GM20000 (cell line): Measurements from ENCODE around the gene TMC1.

Experiments
- DNase-seq: peaks from one replicate; pipeline ENCODE4 v3.0.0; 2012; ENCODE audit warnings: low spot score
- CTCF ChIP-seq: IDR thresholded peaks from 2 replicates; pipeline ENCODE4 v1.5.1; 2012; ENCODE audit warnings: mild to moderate bottlenecking, control low read depth; ENCODE audit errors: extremely low read depth, missing control alignments

TMC1 gene

GRCh38 chr9:72718503-72718902, 197.1 kb downstream of the TMC1 start:
- DNase-seq, result no peak
- peak; percentile 6 for TF ChIP-seq CTCF

DNA sequence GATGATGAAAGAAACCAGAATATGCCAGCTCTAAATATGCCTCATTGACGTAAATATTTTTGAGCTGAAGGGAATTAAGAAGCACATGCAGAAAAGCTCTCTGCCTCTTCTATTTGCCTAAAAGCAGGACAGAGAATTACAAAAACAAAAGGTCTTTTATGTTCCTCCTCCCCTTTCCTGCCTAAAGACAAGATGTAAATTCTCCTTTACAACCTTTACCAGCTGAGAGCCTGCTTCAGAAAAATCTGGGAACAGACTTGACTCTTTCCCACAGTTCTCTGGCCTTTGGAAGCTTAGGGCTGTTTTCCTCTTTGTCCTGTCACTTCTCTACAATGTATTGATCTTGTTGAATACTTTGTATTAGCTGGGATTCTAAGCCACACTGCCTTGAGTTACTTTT, 199.7 kb downstream of the TMC1 start:
- DNase-seq, result no peak
- TF ChIP-seq CTCF, result no peak

DNA sequence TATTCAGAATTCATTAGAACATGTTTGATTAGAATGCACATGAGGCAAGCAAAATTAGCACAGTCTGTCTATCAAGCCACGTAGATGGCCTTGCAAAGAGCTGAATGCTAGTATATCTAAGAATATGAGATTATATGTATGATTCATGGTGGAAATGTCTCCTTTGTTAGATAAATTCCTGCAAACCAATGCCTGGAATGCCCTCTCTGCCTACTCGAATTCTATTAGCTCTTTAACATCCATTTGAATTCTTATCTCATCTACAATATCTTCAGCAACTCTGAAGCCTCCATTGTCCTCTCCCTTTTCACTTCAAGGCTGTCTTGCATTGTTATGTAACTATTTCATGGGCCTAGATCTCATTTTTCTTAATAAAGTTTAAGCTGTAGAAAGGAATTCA, 205.5 kb downstream of the TMC1 start:
- TF ChIP-seq CTCF, result no peak
- no peak for DNase-seq

GRCh38 chr9:72728031-72728770, 206.8 kb downstream of the TMC1 start:
- no peak for DNase-seq
- TF ChIP-seq CTCF, result no peak

DNA sequence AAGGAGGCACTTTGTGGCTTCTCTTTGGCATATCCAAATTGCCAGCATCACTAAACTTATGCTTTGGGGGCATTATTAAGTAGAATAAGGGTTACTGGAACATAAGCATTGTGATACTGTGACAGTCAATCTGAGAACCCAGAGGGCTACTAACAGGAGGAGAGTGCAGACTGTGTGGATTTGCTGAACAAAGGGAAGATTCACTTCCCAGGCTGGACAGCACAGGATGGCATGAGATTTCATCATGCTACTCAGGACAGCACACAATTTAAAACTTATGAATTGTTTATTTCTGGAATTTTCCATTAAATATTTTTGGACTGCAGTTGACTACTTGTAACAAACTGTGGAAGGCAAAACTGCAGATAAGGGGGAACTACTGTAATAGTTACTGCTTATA, 212.5 kb downstream of the TMC1 start:
- TF ChIP-seq CTCF, result no peak
- DNase-seq, result no peak

GRCh38 chr9:72734631-72735030, 213.2 kb downstream of the TMC1 start:
- no peak for TF ChIP-seq CTCF
- no peak for DNase-seq

DNA sequence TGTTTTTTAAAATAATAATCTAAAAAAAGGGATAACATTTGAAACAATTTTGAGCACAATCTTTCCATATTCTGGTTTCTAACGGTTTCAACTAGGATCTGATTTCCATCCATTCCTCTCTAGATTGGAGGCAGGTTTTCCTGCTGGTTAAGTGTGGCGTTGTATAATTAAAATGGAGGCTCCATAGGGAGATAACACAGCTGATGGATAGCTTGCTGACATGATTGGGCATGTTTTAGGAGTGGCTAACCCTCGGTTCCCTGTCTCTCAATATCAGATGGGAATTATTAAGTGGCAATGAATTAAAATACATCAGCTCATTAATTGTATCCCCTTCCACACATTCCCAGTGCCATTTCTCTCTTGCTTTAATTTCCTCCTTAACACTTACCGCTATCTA, 222.4 kb downstream of the TMC1 start:
- DNase-seq, result no peak
- no peak for TF ChIP-seq CTCF
